ENCODE measurements around the gene IL21. TPM values are rescaled to one million over a fixed set of nuclear protein-coding genes. Genes with fewer than 3 reads are reported as not detected.
A peak's percentile ranks its signal among the peaks of the same experiment; 100 is the strongest.
"Not testable (repeated sequence)": the region's sequence is repeated elsewhere in the genome, so short reads cannot be mapped to it uniquely, and the experiment has no call there.

The IL21 gene
- total RNA-seq: not detected in 2 replicates

- DNase-seq (ENCODE audit: low read depth, low spot score): no peak
These were observed at the start of gene IL21 for GRCh38 chr4:122621016-122621507. Gene IL21, minus strand, starts transcription at chr4:122621066. Its CDS starts 55 bp downstream, at chr4:122621011.

DNA sequence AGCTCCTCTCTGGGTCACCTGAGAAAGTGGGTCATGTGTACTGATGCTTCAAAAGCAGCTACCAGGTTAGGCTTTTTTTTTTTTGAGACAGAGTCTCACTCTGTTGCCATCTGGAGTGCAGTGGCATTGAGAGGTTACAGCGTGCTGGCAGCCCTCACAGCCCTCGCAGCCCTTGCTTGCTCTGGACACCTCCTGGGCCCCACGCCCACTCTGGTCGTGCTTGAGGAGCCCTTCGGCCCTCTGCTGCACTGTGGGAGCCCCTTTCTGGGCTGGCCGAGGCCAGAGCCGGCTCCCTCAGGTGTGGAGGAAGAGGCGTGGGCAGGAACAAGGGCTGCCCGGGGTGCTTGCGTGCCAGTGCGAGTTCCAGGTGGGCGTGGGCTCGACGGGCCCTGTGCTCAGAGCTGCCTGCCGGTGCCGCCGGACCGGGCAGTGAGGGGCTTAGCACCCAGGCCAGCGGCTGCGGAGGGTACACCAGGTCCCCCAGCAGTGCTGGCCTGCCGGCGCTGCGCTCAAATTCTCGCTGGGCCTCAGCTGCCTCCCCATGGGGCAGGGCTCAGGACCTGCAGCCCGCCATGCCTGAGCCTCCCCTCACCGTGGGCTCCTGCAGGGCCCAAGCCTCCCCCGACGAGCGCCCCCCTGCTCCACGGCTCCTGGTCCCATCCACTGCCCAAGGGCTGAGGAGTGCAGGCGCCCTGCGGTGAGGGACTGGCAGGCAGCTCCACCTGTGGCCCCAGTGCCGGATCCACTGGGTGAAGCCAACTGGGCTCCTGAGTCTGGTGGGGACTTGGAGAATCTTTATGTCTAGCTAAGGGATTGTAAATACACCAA, 49.3 kb upstream of the IL21 start:
- DNase-seq (ENCODE audit: low read depth, low spot score): no peak

DNA sequence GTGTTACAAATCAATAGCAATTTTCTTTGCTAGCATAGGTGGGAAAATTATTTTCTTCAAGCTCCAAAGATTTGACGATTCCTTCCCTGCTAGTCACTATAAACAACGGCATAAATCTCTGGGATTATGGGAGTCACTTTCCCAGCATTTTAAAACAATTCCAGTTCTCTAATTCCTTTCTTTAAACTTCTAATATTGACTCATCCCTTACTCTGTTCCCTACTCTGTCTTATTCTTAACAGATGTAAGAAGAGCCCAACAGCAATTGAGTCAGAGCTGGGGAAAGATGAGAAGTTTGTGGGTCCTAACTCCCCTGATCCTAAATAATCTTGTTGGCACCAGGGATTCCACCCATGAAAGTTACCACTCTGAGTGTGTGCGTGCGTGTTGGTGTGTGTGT, 47.4 kb upstream of the IL21 start:
- no peak for DNase-seq (ENCODE audit: low read depth, low spot score)

DNA sequence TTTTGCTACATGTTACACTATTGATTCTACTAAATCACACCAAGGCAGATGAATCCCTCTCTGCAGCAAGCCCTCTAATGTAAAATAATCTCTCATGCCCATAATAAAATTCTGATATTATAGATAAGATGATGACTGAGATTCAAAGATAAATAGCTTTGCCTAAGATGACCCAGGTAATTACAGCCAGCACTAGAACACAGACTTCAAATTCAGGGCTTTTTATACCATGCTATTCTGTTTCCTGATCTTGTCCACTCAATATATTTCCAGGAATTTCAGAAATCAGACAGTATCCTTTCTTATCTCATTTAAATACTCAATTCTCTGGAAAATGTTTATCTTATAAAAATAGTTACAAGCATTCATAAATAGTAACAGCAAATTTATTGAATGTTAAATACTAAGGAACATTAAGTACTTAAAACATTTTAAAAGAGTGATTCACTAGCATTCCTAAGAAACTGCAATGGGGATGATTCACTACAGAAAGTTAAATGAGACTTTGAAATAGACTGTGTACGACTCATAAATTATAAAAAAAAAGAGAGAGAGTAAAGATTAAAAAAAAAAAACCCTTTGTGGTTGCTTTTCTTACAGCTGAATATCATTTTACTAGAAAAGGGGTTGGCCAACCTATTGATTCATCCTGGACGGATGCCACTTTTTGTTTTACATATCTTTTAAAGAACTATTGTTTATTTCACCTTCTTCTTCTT, 45.8 kb upstream of the IL21 start:
- peak; percentile 71 for DNase-seq (ENCODE audit: low read depth, low spot score)

GRCh38 chr4:122665161-122665929, 44.5 kb upstream of the IL21 start:
- DNase-seq (ENCODE audit: low read depth, low spot score): no peak

DNA sequence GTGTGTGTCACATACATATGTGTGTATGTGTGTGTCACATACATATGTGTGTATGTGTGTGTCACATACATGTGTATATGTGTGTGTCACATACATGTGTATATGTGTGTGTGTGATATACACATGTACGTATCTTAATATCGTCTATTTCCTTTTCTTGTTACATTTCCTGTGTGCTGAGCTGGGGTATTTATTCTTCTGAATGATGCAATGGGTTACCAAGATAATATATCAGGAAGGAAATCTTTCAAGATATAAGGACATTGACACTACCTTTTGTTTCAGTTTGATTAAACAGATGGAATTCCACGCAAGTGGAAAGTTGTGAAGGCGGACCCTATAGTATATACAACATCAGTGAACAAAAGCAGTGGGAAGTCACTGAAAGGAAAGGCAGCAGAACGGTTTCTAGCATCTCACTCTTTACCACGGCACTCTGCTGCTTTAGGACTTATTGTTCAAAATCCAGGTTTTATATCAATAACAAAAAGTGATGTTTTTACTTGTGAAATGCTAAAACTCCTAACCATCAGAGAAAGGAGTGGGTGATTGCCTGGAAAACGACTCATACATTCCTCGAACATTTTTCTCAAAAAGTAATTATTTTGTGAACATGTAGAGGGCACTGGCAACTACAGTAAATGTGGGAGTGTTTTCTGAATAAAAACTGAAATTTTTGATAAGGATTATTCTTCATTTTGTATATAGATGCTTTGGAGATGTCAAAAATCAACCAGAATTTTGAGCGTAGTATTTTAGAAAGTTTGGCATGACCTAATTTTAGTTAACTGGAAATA, 43.1 kb upstream of the IL21 start:
- DNase-seq (ENCODE audit: low read depth, low spot score): no peak

DNA sequence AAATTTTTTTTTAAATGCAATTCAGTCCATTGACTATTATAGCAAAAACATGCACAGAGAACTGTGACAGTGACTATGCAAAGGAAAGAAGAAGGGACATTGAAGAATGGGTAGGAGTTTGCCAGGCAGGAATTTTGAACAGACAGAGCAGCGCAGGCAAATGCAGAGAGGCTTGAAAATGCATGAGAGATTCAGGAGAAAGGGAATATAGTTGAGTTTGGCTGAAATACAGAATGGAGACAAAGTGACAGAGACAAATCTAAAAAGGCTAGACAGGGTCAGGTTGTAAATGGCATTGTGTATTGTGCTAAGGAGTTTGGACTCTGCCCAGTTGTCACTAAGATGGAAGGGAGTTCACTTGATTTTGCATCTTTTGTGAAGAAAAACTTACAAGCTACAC, 42.4 kb upstream of the IL21 start:
- no peak for DNase-seq (ENCODE audit: low read depth, low spot score)

DNA sequence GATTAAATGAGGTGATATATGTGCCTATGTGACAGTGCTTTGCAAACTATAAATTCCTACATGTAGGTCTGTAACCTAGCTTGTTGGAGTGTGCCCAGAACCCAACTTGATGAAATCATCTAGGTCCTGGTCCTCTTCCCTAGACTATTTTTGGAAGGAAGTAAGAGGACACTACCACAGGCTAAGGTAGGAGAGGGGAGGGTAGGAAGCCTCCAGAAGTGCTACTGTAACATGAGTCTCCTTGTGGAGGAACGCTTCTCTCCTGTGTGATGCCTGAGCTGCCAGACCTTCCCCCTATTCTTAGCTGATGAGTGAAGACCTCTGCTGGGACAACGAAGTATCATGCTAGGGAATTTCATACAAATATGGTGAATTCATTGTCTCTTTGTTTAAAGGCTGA, 41.8 kb upstream of the IL21 start:
- no peak for DNase-seq (ENCODE audit: low read depth, low spot score)

DNA sequence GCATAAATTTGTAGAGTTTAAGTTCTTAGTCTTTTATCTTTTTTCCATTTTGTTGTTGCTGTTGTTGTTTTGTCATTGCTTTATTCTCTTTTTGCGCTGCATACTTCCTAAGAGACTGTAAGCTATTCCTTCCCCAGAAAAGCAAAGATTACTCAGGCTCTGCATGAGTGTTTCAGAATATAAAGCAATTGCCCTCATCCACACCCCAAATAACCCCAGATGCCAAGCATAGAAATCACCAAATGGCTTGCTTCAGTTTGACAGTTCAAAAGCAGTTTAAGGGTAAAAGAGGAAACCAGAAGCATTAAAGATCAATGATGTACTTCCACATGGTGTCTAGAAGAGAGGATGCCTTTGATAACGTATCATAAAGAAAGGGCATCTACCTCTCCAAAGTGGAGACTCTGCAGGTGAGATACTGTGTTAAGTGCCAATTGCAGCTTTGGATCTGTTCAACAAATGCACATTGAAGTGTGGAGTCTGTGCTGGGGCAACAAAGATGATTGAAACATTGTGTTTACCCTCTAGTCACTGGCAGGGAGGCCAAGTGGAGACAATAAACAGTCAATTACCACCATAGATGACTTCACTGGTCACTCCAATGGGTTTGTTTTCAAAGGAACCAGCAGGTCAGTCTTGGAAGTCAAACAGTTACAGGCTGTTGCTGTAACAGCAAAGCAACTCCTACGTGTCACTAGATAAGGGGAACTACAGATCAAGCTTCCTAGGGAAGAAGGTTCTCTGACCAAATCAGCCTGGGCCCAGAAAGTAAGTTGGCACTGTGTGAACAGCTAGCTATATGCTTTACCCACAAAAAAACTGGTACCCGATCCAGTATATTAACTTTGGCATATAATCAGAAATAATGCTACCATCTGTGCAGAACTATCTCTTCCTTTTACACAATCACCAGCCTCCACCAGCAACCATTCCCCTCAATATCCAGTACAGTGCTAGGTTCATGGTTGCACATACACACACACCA, 40.6 kb upstream of the IL21 start:
- DNase-seq (ENCODE audit: low read depth, low spot score): no peak

DNA sequence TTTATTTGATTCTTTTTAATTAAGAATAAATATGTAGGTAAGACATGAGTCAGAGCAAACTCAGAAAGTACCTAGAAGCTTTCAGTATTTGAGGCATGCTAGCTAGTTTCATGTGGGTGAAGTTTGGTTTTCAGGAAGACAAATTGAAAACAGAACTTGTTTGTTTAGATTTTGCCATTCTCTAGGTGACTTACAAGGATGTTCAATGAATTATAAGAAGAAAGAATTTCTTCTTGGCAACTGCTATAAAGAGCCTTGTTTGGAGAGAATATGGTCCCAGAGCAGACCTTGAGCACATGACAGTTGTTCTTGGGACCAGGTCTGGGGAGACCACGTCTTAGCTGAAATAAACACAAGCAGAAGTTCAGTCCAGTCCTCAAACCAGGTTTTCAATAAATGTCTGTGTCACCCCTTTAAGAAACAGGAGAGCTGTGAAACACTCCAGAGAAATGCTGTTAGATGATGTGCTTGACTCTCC, 38.0 kb upstream of the IL21 start:
- DNase-seq (ENCODE audit: low read depth, low spot score): no peak

GRCh38 chr4:122658377-122658776, 37.5 kb upstream of the IL21 start:
- DNase-seq (ENCODE audit: low read depth, low spot score): no peak

GRCh38 chr4:122657553-122657952, 36.7 kb upstream of the IL21 start:
- no peak for DNase-seq (ENCODE audit: low read depth, low spot score)

- not testable (repeated sequence) for DNase-seq (ENCODE audit: low read depth, low spot score)
These were observed 35.7 kb upstream of the IL21 start for GRCh38 chr4:122656583-122656982.

DNA sequence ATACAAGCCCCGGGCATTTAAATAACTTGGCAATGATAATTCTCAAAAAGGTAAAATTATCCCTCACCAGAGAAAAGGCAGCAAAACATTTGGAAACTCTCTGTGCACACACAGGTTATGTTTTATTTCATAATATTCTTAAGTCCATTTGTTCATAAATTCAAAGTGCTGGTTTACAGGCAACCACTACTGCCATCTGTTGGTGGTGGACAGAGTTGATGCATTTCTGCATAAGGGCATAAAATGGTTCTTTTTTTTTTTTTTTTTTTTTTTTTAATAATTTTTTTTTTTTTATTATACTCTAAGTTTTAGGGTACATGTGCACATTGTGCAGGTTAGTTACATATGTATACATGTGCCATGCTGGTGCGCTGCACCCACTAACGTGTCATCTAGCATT, 31.5 kb upstream of the IL21 start:
- DNase-seq (ENCODE audit: low read depth, low spot score): no peak

DNA sequence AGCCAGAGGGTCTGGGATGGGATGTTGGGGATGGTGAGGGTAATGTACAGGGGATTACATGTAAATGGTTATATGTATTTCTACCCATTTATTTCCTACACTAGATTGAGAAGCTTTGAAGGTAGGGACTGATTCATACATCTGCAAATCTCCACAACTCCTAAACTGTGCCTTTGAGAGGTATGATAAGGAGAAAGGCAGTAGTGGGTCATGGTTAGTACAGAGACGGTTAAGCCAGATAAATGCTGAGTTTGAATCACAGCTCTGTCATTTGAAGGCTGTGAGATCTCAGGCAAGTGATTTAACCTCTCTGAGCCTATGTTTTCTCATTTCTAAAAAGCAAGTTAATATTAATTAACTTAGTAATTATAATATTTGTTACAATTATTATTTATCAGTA, 29.3 kb upstream of the IL21 start:
- DNase-seq (ENCODE audit: low read depth, low spot score): no peak

DNA sequence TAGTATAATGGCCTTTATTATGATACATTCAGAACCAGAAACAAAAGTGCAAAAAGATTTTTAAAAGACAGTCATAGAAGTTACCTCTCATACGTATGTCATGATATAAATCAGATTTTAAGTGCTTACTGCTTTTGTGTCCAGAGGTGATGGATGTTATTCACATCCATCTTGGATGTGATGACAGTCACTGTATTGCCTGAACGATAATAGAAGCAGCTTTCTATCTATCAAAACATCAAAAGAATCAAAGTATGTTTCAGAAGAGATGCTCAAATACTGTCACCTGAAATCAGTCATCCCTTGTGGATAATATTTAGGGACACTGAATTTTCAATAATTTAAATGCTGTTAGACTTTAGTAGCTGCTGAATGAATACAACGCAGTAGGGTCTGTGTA, 26.8 kb upstream of the IL21 start:
- DNase-seq (ENCODE audit: low read depth, low spot score): no peak

DNA sequence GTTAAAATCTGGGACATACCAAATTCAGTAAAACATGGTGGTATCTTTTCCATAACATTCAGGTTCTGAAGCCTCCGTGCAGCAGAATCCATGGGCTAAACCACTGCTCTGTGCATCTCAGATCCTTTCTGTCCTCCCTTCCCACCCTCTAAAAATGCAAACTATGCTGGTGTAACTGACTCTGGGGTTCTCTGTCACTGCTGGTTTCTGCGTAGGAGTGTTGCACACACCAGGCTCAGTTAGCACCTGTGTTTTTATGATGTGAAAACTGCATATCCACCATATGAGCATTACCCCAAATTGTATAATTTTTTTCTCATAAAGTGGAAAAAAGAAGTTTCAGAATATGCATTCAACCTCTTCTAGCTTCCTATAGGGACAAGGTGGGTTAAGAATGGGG, 22.4 kb upstream of the IL21 start:
- DNase-seq (ENCODE audit: low read depth, low spot score): no peak

- DNase-seq (ENCODE audit: low read depth, low spot score): no peak
These were observed 18.3 kb upstream of the IL21 start for GRCh38 chr4:122639181-122639580.

GRCh38 chr4:122636697-122637096, 15.8 kb upstream of the IL21 start:
- no peak for DNase-seq (ENCODE audit: low read depth, low spot score)

DNA sequence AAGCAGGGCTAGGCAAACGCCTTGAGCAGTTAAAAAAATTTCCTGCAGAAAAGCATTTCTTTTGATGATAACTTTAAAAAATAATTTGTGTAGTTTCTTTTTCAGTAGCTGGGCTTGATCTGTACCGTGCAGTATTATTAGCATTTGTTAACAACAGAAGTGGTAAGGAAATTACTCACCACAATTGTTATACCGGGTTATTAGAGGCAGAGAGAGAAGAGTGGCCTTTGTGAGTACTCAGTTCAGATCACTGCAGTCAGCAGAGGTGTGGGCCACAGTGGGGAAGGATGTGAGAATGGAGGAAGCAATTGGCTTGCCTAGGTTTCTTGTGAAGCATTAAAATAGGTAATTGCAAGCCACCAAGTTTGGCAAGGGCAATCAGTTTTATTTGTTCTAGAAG, 14.3 kb upstream of the IL21 start:
- DNase-seq (ENCODE audit: low read depth, low spot score): peak; percentile 7
